HG03575 (cell line): ENCODE measurements around the gene TPH2.

Experiments used
- ATAC-seq: cut with Tn5 transposase; IDR thresholded peaks from one replicate; pipeline ENCODE4 v1.9.1; 2021; ENCODE audit not compliant: unreplicated experiment, insufficient number of reproducible peaks, low FRiP score; ENCODE audit errors: extremely low read depth

TPH2 gene

DNA sequence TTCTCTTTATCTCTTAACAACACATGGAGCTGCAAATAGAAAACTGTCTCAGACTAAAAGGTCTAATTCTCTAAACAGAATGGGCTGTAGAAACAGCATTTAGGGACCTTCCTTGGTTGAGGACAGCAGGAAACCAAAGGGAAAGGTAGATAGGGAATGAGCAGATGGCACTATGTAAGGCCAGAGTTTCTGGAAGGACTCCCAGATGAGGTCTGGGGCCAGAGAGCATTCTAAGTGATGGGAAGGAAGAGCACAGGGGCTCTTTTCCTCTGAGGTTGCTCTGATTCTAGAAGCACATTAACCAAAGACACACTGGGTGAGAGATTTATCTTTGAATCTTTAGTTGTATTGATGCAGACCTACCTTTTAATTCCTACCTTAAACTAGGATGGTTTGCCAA lies 79.4 kb downstream of the TPH2 start:
- ATAC-seq = no peak

DNA sequence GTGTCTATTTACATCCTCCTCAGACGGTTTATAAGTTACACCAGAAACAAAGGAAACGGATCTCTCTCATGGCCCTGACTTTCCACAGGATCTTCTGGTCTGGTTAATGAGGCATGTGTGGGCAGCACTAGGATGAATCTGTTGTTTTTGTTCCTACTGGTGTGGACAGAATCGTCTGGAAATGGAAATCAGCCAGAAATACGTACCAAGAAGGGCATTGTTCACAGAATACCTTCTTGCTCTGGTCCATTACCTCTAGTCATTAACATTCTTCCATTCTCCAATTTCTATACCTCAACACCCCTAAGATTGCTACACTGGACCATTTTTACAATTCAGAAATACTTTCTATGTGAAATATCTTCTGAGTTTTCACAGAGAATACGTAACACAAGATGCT lies 86.0 kb downstream of the TPH2 start:
- ATAC-seq = no peak

DNA sequence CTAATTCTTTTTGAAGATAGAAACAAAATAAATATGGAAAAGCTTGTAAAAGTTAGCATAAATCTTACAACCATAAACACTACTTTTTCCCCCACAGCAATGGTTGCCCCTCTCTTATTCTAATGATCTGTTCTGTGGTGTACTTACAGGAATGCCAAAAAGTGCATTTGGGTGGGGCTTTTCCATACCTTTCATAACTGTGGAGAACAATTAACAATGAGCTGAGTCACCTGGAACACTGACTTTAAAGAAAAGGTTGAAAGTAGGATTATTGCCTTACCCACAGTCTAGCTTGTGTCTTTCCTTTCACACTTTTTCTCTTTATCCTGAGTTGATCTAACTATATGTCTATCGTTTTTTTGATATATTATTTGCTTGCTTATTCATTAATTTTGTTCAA lies 86.9 kb downstream of the TPH2 start:
- ATAC-seq = no peak

DNA sequence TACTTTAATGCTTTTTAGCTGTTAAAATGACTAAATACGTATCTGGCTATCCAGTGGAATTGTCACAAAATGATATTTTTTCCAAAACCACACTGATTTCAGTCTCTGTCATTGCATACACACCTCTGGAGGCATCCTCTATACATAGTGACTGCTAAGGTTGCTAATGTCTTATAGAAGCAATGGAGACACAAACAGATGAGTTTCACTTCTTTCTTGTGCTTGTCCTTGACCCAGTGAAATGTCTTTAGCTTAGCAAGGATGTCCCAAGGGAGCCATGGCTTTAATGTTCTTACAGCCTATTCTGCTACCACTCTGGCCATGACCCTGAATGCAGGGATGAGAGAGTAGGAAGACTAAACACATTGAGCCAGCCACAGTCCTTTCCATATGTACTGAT lies 90.3 kb downstream of the TPH2 start:
- ATAC-seq = no peak

DNA sequence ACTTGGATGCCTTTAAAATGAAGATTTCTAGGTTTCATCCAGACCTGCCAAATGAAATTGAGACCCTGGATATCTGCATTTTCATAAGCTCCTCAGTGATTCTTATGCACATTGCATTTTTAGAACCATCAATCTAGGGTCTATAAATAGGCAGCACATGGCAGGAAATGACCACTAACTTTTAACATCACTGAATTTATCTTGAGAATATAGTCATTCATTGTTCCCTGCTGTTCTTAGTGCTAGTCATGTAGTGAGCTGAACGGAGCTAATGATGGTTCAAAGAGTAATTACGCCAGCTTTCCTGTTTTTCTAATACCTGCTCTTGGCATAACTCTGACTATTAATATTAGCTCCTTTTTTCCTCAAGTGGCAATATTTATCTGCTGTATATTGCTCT lies 91.6 kb downstream of the TPH2 start:
- ATAC-seq = no peak

DNA sequence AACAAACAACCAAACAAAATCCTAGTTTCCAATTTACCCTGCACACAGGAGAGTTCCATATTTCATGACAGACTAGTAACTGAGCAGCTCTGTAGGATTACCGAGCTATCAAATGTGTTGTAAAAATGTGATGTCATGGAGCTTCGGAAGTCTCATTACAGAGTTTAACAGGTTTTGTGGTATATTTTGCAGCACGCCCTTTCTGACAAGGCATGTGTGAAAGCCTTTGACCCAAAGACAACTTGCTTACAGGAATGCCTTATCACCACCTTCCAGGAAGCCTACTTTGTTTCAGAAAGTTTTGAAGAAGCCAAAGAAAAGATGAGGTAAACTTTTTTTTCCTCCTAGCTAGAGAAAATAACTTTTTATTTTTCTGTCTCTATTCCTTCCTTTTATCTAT lies 92.4 kb downstream of the TPH2 start:
- no peak for ATAC-seq

DNA sequence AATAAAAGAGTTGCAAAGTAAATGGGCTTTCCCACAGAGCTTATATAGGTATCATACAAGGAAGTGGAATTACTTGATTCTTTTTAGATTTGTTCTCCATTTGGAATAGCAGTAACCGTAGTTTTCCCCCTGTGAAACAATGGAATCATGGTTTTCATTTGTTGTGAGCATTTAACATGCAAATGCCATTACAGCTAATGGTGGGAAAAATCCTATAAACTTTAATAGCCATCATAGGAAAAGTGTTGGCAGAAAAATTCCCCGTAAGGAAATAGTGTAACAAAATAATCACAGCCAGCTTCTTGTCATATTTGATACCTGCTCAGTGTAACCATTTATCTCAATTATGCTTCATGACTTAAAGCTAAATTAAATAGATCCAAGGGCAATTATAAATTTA lies 95.3 kb downstream of the TPH2 start:
- no peak for ATAC-seq

DNA sequence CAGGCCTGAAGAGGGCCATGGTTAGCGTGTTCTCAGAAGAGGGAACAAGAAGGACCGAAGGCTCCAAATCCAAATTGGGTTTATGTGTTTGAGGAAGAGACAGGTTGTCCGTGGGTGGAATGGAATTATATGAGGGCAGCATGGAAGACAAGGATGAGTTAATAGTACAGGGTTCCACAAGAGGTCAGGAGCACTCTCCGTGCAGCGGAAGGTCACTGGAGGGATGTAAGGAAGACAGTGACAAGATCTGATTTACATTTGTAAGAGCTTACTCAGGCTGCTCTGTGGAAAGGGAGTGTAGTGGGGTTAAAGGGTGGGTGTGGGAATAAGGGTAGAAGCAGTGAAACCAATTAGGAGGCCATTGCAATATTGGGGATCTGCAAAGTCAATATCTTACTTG lies 97.0 kb downstream of the TPH2 start:
- ATAC-seq = no peak

DNA sequence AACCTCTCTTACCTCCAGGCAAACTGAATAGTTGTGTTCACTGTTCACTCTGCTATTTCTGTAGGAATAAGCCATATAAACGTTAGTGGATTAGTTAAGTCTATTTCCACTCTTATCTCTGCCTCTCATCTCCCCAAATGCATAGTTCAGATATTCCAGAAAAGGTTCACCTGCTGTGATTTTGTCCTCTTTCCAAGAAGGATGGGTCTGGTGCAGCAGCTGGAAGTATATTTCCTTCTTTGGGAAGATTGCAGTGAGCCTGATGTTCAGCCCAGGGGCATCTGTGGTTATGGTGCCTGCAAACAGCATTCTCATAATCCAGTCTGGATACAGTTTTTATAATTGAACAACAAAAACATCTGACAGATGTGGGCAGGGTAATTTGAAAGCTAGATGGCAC lies 97.7 kb downstream of the TPH2 start:
- ATAC-seq = no peak

DNA sequence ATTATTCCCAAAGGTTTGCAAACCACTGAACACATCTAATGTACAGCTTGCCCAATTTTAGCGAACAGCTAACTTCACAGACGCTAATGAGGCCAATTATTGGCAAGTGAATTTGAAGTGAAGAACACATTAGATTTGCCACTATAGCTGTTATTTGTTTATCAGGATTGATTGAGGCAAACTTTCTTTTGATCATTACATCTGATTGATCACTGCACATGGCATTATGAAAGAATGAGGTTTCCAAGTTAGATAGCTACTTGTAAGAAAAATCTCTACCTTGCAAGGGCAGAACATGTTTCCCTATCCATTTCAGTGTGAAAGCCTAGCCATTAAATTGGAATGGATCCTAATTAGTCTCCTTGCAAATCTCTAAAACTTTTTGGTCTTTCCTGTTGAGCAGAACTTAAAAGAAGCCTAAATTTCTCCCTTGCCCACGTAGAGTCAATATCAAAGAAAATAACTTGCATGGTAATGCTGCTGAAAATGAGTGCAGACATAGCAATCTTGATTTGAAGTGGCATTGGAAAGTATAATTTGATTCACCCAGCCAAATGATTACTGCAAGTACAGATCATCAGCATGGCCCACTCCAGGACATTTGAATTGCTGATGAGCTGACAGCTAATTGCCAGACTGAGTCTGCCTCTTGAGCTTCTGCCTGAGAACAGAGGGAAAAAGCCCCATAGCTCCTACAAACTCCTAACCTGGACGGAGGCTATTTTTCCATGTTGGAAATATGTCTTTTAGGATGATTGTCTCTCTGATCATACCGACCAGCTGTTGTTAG lies 98.6 kb downstream of the TPH2 start:
- no peak for ATAC-seq

DNA sequence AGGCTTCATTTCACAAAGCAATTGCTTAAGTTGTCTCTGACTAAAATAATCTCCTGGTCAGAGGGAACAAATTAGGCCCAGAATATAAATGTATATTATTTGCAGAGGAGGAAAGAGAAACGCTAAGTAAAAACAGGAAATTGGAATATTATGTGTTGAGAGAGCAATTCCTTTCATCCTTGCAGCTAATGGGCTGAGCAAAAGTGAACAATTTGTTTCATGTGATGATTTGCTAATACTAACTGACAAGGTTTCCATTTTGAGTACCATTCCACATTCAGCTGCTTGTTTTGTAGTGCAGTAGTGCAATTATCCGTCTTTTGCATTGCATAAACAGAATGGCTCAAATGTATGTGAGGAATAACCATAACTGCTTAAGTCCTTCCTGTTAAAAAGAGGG lies 103.2 kb downstream of the TPH2 start:
- ATAC-seq = no peak

DNA sequence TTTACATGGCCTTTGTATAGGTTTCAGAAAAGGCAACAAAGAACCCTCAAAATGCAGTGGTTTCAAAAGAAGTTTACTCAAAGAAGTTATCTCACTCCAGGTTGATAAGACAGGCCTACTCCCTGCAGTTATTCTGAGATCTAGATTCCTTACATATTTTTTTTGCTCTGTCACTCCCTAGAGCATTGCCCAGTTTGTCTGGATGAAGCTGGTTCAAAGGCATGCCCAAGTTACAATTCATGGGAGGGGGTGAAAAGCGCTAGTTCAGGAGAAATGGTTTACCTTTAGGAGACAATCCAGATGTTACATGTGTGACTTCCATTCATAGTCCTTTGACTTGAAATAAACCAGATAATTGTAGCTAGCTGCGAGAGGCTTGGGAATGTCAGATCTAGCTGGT lies 115.0 kb downstream of the TPH2 start:
- no peak for ATAC-seq

DNA sequence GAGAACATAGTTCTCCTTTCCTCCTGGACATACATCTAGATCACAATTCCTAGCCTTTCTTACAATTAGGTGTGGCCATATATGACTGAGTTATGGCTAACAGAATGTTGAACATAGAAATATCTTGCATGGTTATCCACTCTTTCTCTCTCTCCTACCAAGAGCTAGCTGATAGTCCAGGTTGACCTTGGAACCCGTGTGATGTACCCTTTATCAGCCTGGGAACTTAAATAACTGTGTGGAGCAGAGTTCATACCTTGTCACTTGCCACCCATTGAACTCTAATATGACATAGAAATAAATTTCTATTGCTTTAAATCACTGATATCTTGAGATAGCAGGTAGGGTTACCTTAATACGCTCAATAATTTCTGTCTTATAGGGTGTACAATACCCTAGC lies 115.9 kb downstream of the TPH2 start:
- no peak for ATAC-seq

DNA sequence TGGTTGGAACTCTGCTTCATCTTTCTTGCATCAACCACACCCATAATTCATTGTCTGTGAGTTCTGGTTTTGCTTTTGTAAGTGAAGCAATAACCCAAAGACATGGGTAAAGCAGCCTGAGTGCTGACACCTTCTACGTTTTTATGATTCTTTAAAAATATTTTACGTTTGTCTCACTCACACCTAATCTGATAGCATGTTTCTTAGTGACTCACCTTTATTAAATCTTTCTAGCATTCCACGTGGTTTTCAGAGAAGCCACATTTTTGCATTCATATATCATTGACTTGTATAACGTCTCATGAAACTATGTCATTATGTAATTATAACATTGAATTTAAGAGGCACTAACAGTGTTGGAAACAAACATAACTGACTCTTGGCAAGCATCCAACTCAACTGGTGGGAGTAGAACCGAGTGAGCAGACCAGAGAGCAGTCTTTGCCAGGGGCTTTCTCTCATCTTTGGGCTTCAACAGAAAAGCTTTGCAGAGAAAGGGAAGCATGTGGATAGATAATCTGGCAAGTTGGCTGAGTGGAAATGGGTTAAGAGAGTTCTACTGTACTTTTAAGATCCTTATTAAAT lies 118.8 kb downstream of the TPH2 start:
- no peak for ATAC-seq

DNA sequence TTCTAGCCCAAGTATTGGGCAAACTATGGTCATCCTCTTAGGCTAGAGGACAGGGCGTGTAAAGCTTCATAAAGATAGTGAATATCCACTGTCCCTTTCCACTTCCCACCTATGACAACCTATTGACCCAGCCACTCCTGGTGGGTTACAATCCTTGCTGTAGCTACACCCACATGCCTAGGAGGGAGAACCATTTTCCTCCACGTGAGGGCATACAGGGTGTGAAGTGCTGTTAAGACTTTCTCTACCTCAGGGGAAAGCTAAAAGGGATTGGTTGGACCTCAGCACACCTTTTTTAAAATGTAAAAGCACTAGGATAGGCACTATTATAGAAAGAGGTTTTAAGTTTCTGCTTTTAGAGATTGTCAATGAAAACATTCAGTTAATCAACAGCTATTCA lies 124.4 kb downstream of the TPH2 start:
- no peak for ATAC-seq

DNA sequence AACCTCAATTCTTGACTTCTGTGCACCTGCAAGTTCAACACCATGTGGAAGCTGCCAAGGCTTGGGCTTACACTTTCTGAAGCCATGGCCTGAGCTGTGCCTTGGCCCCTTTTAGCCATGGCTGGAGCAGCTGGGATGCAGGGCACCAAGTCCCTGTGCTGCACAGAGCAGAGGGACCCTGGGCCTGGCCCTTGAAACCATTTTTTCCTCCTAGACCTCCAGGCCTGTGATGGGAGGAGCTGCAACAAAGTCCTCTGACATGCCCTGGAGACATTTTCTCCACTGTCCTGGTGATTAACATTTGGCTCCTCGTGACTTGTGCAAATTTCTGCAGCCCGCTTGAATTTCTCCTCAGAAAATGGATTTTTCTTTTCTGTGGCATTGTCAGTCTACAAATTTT lies 132.4 kb downstream of the TPH2 start:
- no peak for ATAC-seq

DNA sequence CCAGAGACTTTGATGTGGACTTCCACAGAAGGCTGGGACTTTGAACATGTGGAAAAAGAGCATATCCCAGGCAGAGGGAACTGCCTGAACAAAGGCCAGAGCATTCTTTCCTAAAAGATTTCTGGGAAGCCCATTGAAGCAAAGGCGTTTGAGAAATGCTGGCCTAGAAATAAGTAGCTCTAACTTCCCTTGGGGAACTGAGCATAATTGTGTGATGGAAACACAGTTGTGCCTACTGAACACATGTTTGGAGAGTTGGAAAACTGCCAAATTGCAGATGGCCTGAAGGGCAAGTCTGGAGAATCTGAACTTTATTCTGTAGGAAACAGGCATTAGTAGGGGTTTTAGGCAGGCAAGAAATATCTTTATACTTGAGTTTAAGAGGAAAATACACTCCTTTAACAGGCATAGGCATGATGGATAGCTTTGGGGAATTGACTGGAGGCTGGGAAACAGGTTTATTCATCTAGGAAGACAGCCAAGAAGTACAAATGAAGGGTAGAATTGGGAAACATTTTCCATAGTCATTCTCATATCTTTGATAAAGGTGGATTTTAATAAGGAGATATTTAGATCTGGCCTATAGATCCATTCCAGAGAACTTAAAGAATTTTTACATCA lies 134.1 kb downstream of the TPH2 start:
- no peak for ATAC-seq

DNA sequence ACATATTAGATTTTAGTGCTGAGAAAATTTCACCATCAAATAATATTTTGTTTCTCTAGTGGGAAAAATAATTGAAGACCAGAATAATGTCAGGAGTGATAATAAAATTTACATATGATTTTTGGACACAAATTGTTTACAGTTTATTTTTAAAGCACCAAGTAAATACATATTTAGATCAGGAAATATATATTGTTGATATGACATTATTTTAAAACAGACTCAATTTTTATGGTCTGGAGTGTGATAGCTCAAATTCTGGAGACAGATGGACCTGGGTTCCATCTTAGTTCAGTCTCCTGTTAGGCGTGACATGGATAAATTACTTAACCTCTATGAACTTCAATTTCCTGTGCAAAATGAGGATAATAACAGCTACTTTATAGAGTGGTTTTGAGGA lies 135.4 kb downstream of the TPH2 start:
- ATAC-seq = no peak

DNA sequence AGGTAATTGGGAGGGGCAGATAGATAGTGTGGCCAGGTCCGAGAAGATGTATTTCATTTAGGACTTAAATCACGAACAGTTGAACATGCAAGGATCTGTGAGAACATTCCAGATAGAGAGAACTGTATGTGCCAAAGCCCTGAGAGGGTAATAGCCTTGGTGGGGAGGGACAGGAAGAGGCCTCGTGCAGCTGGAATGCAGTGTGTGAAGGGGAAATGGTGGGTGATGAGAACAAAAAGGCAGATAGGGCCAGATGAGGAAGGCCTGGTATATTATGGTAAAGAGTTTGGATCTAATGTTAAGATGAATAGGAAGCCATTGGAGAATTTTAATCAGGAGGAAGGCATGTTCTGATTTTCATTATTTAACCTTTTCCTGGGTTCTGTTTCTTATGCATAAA lies 136.3 kb downstream of the TPH2 start:
- ATAC-seq = no peak

DNA sequence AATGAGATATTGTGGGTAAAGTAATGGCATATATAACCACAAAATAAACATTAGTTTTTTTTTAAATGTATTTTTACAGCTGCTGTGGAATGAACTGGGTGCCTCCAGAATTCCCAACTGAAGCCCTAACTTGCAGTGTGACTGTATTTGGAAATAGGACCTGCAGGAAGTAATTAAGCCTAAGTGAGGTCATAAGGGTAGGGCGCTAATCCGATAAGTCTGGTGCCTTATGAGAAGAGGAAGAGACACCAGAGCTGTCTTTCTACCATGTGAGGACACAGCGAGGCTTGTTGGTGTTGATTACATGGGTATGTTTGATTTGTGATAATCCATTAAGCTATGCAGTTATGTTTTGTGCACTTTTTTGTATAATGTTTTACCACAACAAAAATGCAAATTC lies 136.8 kb downstream of the TPH2 start:
- no peak for ATAC-seq
